ENCODE results near the gene STEAP1. TPM values are rescaled to one million over a fixed set of nuclear protein-coding genes. Genes with fewer than 3 reads are reported as not detected.

Gene STEAP1
- total RNA-seq, 6 experiments from 2014 or later: 5.0 to 60.4 (median 37.1) TPM

DNA sequence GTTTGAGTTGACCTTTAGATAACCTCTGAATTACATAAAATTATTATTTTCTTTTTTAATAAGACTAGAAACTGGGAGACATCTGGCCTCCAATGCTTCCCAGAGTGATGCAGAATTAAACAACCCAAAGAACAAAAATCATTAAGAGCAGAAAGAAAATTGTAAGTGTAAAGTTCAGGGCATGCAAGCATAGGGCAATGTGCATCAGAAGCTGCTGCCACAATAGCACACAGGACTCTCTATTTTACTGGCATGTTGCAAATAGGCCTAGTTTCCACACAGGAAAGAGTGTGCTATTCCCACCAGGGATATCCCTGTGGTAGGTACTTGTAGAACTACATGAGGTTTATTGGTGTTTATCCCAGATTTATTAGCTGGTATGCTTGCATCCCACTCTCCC lies 36.7 kb downstream of the STEAP1 start:
- Histone ChIP-seq H3K4me1 (peaks cover 0 to 6% (median 0%) of the 10 kb centered on the region in 4 donors), H3K36me3 (no peaks in the 10 kb centered on the region), H3K4me3 (no peak overlapping the region), H3K27me3 (no peaks in the 10 kb centered on the region), H3K27ac (no peak overlapping the region), H3K9me3 (no peaks in the 10 kb centered on the region)
- intact Hi-C loops (cut with DNase I): no loop called here
- no peak for DNase-seq
- peak; percentile 23 to 44 (median 28) for ATAC-seq
- TF ChIP-seq POLR2A (IDR thresholded peaks at IDR 0.05): no peak
- TF ChIP-seq, protein P1, sequence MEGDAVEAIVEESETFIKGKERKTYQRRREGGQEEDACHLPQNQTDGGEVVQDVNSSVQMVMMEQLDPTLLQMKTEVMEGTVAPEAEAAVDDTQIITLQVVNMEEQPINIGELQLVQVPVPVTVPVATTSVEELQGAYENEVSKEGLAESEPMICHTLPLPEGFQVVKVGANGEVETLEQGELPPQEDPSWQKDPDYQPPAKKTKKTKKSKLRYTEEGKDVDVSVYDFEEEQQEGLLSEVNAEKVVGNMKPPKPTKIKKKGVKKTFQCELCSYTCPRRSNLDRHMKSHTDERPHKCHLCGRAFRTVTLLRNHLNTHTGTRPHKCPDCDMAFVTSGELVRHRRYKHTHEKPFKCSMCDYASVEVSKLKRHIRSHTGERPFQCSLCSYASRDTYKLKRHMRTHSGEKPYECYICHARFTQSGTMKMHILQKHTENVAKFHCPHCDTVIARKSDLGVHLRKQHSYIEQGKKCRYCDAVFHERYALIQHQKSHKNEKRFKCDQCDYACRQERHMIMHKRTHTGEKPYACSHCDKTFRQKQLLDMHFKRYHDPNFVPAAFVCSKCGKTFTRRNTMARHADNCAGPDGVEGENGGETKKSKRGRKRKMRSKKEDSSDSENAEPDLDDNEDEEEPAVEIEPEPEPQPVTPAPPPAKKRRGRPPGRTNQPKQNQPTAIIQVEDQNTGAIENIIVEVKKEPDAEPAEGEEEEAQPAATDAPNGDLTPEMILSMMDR (IDR thresholded peaks at IDR 0.05): no peak

DNA sequence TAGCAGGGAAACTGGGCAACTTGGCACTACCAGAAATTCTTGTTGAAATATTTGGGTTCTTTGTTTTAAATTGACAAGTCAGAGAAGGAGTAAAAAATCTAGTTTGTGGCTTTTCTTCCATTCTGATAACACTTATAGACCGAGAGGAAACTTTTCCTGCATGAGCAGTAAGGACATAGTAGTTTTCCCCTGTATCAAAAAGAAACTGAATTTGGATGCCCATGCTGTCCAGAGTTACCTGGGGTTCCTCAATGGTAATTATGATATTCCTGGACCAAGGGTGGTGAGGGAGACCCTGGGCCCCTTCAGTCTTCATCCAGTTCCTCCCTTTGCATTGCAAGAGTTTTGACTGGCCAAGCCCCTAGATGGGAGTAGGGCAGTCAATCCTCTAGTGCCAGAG lies 37.4 kb downstream of the STEAP1 start:
- intact Hi-C loops (cut with DNase I): no loop called here
- H3K4me3 ChIP-seq: no peak overlapping the region
- no peak overlapping the region for H3K27ac ChIP-seq
- DNase-seq: no peak
- WGBS (ENCODE audit: insufficient coverage, low coverage, low lambda C conversion rate, missing lambda C conversion rate): 83% methylated on average over 1 of the region's 1 CpG
- no peak for TF ChIP-seq POLR2A (IDR thresholded peaks at IDR 0.05)
- TF ChIP-seq, protein P1 (IDR thresholded peaks at IDR 0.05): no peak
- H3K9me3 ChIP-seq: no peaks in the 10 kb centered on the region
- H3K27me3 ChIP-seq: no peaks in the 10 kb centered on the region
- H3K4me1 ChIP-seq: peaks cover 0 to 6% (median 0%) of the 10 kb centered on the region in 4 donors
- ATAC-seq: no peak
- H3K36me3 ChIP-seq: no peaks in the 10 kb centered on the region

DNA sequence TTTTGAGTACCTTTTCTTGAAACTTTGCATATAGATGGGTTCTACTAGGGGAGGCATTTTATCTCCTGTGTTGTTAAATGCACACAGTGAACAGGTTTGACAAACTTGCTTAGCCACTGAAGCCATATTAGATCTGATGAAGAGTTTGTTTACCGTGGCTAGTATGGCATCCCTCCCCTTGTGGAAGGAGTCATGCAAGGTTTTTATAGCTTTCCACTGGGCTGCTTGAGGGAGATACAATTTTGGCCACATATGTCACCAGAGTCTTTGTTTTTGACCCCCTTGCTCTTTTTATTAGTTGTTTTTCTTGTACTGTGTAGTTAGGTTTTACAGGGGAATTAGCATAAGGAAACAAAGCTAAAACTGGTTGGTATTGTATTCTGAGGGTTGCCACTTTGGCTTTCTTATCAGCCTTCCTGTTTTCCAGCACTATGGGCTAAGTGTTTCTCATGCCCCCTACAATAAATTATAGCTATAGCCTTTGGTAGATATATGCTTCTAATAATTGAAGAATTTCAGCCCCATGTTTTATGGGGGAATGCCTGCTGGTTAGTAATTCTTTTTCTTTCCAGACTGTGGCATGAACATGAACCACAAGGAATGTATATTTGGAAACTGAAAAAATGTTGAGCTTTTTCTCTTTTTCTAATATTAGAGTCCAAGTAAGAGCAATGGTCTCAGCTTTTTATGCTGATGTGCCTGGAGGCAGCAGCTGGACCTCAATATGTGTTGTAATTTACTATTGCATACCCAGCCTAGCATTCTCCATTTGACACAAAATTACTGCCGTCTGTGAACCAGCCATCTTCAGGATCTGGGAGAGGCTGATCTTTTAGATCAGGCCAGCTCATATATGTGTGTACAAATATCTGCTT lies 38.8 kb downstream of the STEAP1 start:
- ATAC-seq: no peak
- intact Hi-C loops (cut with DNase I): no loop called here
- WGBS (ENCODE audit: insufficient coverage, low coverage, low lambda C conversion rate, missing lambda C conversion rate): 62% methylated on average over 2 of the region's 2 CpGs
- DNase-seq: no peak
- no peak overlapping the region for H3K27ac ChIP-seq
- no peaks in the 10 kb centered on the region for H3K9me3 ChIP-seq
- no peak for TF ChIP-seq POLR2A (IDR thresholded peaks at IDR 0.05)
- TF ChIP-seq, protein P1 (IDR thresholded peaks at IDR 0.05): no peak
- H3K4me1 ChIP-seq: peaks cover 0 to 4% (median 0%) of the 10 kb centered on the region in 4 donors
- H3K4me3 ChIP-seq: no peak overlapping the region
- H3K27me3 ChIP-seq: no peaks in the 10 kb centered on the region
- no peaks in the 10 kb centered on the region for H3K36me3 ChIP-seq

DNA sequence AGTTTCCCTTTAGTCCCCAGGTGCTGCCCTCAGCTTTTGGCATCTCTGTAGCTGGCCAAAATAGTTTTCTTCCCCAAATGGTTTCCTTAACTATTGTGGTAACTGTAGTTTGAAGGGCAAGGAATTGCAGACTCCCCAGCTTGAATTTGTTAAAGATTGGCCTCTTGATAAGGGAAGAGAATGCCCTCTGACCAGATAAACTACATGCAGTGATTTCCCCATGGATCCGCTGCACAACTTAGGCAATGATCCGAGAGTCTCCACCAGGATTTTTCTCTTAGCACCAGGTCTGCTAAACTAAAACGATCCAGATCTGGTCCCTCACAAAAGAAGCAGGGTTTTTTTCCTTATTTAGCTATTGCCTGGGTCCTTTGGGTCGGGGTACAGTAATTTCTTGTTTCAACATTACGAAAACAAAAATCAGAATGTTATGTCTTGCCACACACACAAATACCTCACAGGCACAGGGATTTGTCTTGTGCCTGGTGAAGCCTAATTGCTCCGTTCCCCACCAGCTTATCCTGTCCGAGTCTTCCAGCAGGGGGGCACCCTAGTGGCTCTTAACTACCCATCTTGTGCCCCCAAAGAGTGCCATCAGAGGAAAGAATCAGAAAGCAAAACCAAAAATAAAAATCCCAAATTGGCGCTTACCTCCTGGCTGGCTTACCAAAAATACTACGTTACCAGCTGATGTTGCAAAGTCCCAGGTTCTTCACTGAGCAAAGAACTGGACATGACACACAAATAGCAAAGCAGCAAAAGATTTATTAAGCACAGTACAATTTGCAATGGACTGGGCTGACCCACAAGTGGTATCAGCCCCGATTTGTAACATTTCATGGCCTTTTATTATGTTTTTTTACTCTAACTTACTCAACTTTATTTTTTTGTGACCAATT lies 40.9 kb downstream of the STEAP1 start:
- 33% methylated on average over 10 of the region's 10 CpGs for WGBS (ENCODE audit: insufficient coverage, low coverage, low lambda C conversion rate, missing lambda C conversion rate)
- Histone ChIP-seq H3K4me3 (peak overlapping the region; percentile 19 to 55 (median 40)), H3K27me3 (no peaks in the 10 kb centered on the region), H3K27ac (peak overlapping the region; percentile 49 to 78 (median 77)), H3K9me3 (no peaks in the 10 kb centered on the region), H3K36me3 (no peaks in the 10 kb centered on the region), H3K4me1 (no peaks in the 10 kb centered on the region)
- DNase-seq (no peak), ATAC-seq (peak; percentile 81 to 89 (median 86))
- TF ChIP-seq, protein P1 (IDR thresholded peaks at IDR 0.05): no peak
- TF ChIP-seq POLR2A (IDR thresholded peaks at IDR 0.05): no peak
- intact Hi-C loops (cut with DNase I): no loop called here

Measured in right lobe of liver (tissue), 6 donors.